A549 (cell line): ENCODE results near the gene ABHD3.
"Not testable (repeated sequence)": the region's sequence is repeated elsewhere in the genome, so short reads cannot be mapped to it uniquely, and the experiment has no call there.

ENCODE experiments used
- CTCF ChIP-seq: fragments of >200 bp; sonication (Bioruptor Twin); formaldehyde crosslinking; IDR thresholded peaks from 3 replicates; pipeline ENCODE4 v1.5.1; 2016
- HOXB13 ChIP-seq: fragments of 250-450 bp; sonication (Bioruptor Pico); IDR thresholded peaks from 2 replicates; pipeline ENCODE4 v1.5.0; 2020; ENCODE audit warnings: low read depth, mild to moderate bottlenecking, moderate library complexity
- KDM1A ChIP-seq: fragments of 200-600 bp; sonication (generic); IDR thresholded peaks from 2 replicates; pipeline ENCODE4 v1.6.1; 2016; ENCODE audit warnings: low read depth, mild to moderate bottlenecking
- PHF8 ChIP-seq: fragments of 200-600 bp; sonication (generic); IDR thresholded peaks from 2 replicates; pipeline ENCODE4 v1.6.1; 2016; ENCODE audit warnings: low read depth, mild to moderate bottlenecking, antibody characterized with exemption, moderate library complexity, borderline replicate concordance

- TF ChIP-seq CTCF; PHF8; HOXB13 (CRISPR knock-in tag); KDM1A: not testable (repeated sequence)
These were observed 64.2 kb downstream of the ABHD3 start for GRCh38 chr18:21640375-21640774.
